Loucy (cell line): ENCODE results near the gene NFASC.

Experiments
- CTCF ChIP-seq: fragments of 200-600 bp; sonication (generic); conservative IDR thresholded peaks from 2 replicates; pipeline ENCODE4 v1.5.1; 2014; ENCODE audit warnings: mild to moderate bottlenecking, antibody characterized with exemption, low read length
- EZH2phosphoT487 ChIP-seq: fragments of 200-600 bp; IDR thresholded peaks from 2 replicates; pipeline ENCODE4 v1.6.1; 2018; ENCODE audit warnings: antibody characterized with exemption, mild to moderate bottlenecking, moderate library complexity, borderline replicate concordance

- TF ChIP-seq CTCF (no peak), EZH2phosphoT487 (no peak)
Observed at GRCh38 chr1:205014783-205015182, 144.1 kb downstream of the NFASC start.
